Liver (tissue), 9 donors: ENCODE data around the gene DVL1. TPM values are rescaled to one million over a fixed set of nuclear protein-coding genes. Genes with fewer than 3 reads are reported as not detected.

ENCODE experiments used
- DNase-seq: peaks from one replicate; pipeline ENCODE4 v3.0.0-alpha.2; 2017; ENCODE audit warnings: low spot score
- H3K27ac ChIP-seq, 2 donors: one replicate each; pipeline ENCODE4 v1.7.0; 2013; ENCODE audit warnings: inconsistent platforms in 2 of 2, low read length in 2 of 2, control low read depth in 1 of 2, low read depth in 1 of 2, mild to moderate bottlenecking in 1 of 2
- H3K27me3 ChIP-seq, 4 donors: one replicate each; pipeline versions ENCODE4 v1.6.1 to v1.7.0; 2013; ENCODE audit warnings: low read length in 3 of 4, inconsistent platforms in 1 of 4, mild to moderate bottlenecking in 1 of 4, moderate library complexity in 1 of 4; ENCODE audit not compliant: control insufficient read depth in 4 of 4, insufficient read depth in 4 of 4
- H3K36me3 ChIP-seq, 4 donors: one replicate each; pipeline versions ENCODE4 v1.6.1 to v1.7.0; 2013; ENCODE audit warnings: low read length in 3 of 4, mild to moderate bottlenecking in 3 of 4, low read depth in 1 of 4, moderate library complexity in 1 of 4; ENCODE audit not compliant: control insufficient read depth in 4 of 4, insufficient read depth in 3 of 4
- H3K4me1 ChIP-seq, 4 donors: one replicate each; pipeline versions ENCODE4 v1.6.1 to v1.7.0; 2013; ENCODE audit warnings: low read length in 3 of 4, mild to moderate bottlenecking in 3 of 4, moderate library complexity in 1 of 4; ENCODE audit not compliant: control insufficient read depth in 4 of 4, insufficient read depth in 4 of 4
- H3K4me3 ChIP-seq, 3 donors: one replicate each; pipeline versions ENCODE4 v1.6.1 to v1.7.0; 2013; ENCODE audit warnings: low read length in 3 of 3, control low read depth in 1 of 3, low read depth in 1 of 3, mild to moderate bottlenecking in 1 of 3
- H3K9ac ChIP-seq, 2 donors: one replicate each; pipeline ENCODE4 v1.7.0; 2013; ENCODE audit warnings: low read length in 2 of 2, mild to moderate bottlenecking in 2 of 2, moderate library complexity in 2 of 2, control low read depth in 1 of 2, low read depth in 1 of 2
- H3K9me3 ChIP-seq, 4 donors: one replicate each; pipeline versions ENCODE4 v1.6.1 to v1.7.0; 2013; ENCODE audit warnings: low read length in 3 of 4; ENCODE audit not compliant: control insufficient read depth in 4 of 4
- ATF3 ChIP-seq: IDR thresholded peaks from 2 replicates; pipeline ENCODE4 v1.6.1; 2016; ENCODE audit warnings: antibody characterized with exemption
- CTCF ChIP-seq: fragments of 150-350 bp; IDR thresholded peaks from 2 replicates; pipeline ENCODE4 v1.5.1; 2017; ENCODE audit warnings: improper control_type of control experiment, low read depth, low read length; ENCODE audit not compliant: missing input control
- GABPA ChIP-seq, 2 donors: IDR thresholded peaks in 1 of 2; conservative IDR thresholded peaks in 1 of 2; 2 replicates each; pipeline ENCODE4 v1.6.1; 2016; ENCODE audit warnings: antibody characterized with exemption in 2 of 2, mild to moderate bottlenecking in 1 of 2, moderate library complexity in 1 of 2
- HNF4A ChIP-seq, 2 donors: conservative IDR thresholded peaks; 2 replicates each; pipeline ENCODE4 v1.6.1; 2016; ENCODE audit warnings: antibody characterized with exemption in 2 of 2, mild to moderate bottlenecking in 2 of 2
- RAD21 ChIP-seq, 2 donors: IDR thresholded peaks; 2 replicates each; pipeline ENCODE4 v1.6.1; 2016; ENCODE audit warnings: antibody characterized with exemption in 2 of 2, mild to moderate bottlenecking in 2 of 2
- TAF1 ChIP-seq: conservative IDR thresholded peaks from 2 replicates; pipeline ENCODE4 v1.6.1; 2016; ENCODE audit warnings: antibody characterized with exemption, mild to moderate bottlenecking
- YY1 ChIP-seq: IDR thresholded peaks from 2 replicates; pipeline ENCODE4 v1.6.1; 2016; ENCODE audit warnings: antibody characterized with exemption, mild to moderate bottlenecking
- WGBS: extraction: QIAGEN DNeasy Blood & Tissue Kit; methylation state at CpG from one replicate; pipeline ENCODE4 v1.1.7; 2013; 5-methylcytosine and 5-hydroxymethylcytosine counted together
- polyA plus RNA-seq, 2 donors: library from polyadenylated mRNA; stranded (reverse) in 1 of 2; unstranded in 1 of 2; fragments of 200-250 nt in 1 of 2; fragments of >200 nt in 1 of 2; fragmentation: Nextera tagmentation in 1 of 2; extraction: Ambion mirVana in 1 of 2; gene quantifications; one replicate each; pipeline versions ENCODE4 v1.2.1 to v1.2.3, GENCODE V29; 2013 to 2015
- total RNA-seq, 2 donors: library from RNA; depleted of rRNA; stranded (reverse); fragments of >200 nt; gene quantifications; one replicate each; pipeline ENCODE4 v1.2.3, GENCODE V29; 2014
- TF ChIP-seq, protein P1 (sequence below): IDR thresholded peaks from 2 replicates; pipeline ENCODE4 v1.6.1; 2016; ENCODE audit warnings: antibody characterized with exemption
- TF ChIP-seq, protein P2 (sequence below): IDR thresholded peaks from 2 replicates; pipeline ENCODE4 v1.6.1; 2016; ENCODE audit warnings: antibody characterized with exemption
- donor health status: healthy.
- donor health status: healthy.
- donor health status: healthy.
- donor health status: healthy.
- donor health status: healthy.

The DVL1 gene
- total and polyA plus RNA-seq, 4 donors, result 5.7 to 41.2 (median 24.8) TPM

DNA sequence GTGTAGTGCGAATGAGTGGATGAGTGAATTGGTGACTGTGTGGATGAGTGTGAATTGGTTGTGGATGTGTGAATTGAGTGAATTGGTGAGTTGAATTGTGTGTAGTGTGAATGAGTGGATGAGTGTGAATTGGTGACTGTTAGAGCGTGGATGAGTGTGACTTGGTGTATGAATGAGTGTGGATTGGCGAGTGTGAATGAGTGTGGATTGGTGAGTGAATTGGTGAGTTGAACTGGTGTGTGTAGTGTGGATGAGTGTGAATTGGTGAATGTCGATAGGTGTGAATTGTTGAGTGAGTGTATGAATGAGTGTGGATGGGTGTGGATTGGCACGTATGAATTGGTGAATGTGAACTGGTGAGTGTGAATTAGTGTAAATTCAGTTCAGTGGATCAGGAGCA lies 18.1 kb upstream of the DVL1 start:
- peaks cover 0 to 7% (median 5%) of the 10 kb centered on the region in 4 donors for H3K4me1 ChIP-seq
- H3K27me3 ChIP-seq, result no peaks in the 10 kb centered on the region
- 98% methylated on average over 5 of the region's 5 CpGs for WGBS
- H3K4me3 ChIP-seq, result no peak overlapping the region
- H3K9ac ChIP-seq, result no peak overlapping the region
- no peak for DNase-seq
- H3K9me3 ChIP-seq, result no peaks in the 10 kb centered on the region
- H3K27ac ChIP-seq, result no peak overlapping the region
- no peak for TF ChIP-seq HNF4A (conservative IDR thresholded peaks at IDR 0.05)
- TF ChIP-seq, protein P1, sequence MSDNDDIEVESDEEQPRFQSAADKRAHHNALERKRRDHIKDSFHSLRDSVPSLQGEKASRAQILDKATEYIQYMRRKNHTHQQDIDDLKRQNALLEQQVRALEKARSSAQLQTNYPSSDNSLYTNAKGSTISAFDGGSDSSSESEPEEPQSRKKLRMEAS, result no peak
- TF ChIP-seq YY1, result no peak
- TF ChIP-seq GABPA (IDR thresholded peaks at IDR 0.05 in 1 of 2, conservative IDR thresholded peaks at IDR 0.05 in 1 of 2), result no peak
- no peak for TF ChIP-seq CTCF
- no peak for TF ChIP-seq ATF3
- TF ChIP-seq, protein P2, sequence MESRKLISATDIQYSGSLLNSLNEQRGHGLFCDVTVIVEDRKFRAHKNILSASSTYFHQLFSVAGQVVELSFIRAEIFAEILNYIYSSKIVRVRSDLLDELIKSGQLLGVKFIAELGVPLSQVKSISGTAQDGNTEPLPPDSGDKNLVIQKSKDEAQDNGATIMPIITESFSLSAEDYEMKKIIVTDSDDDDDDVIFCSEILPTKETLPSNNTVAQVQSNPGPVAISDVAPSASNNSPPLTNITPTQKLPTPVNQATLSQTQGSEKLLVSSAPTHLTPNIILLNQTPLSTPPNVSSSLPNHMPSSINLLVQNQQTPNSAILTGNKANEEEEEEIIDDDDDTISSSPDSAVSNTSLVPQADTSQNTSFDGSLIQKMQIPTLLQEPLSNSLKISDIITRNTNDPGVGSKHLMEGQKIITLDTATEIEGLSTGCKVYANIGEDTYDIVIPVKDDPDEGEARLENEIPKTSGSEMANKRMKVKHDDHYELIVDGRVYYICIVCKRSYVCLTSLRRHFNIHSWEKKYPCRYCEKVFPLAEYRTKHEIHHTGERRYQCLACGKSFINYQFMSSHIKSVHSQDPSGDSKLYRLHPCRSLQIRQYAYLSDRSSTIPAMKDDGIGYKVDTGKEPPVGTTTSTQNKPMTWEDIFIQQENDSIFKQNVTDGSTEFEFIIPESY, result no peak
- no peak for TF ChIP-seq RAD21 (IDR thresholded peaks at IDR 0.05)
- no peak for TF ChIP-seq TAF1
- no peaks in the 10 kb centered on the region for H3K36me3 ChIP-seq

- no peak for TF ChIP-seq YY1
- TF ChIP-seq, protein P2, result no peak
- Histone ChIP-seq H3K9me3 (no peaks in the 10 kb centered on the region), H3K36me3 (no peaks in the 10 kb centered on the region), H3K4me3 (no peak overlapping the region), H3K9ac (no peak overlapping the region), H3K27ac (no peak overlapping the region), H3K27me3 (no peaks in the 10 kb centered on the region), H3K4me1 (peaks cover 0 to under 1% (median under 1%) of the 10 kb centered on the region in 4 donors)
- no peak for DNase-seq
- WGBS, result 95% methylated on average over 3 of the region's 3 CpGs
Observed at GRCh38 chr1:1366699-1367066, 17.5 kb upstream of the DVL1 start.
